GM12878 (cell line): ENCODE measurements around the gene HAGHL. TPM values are rescaled to one million over a fixed set of nuclear protein-coding genes. Genes with fewer than 3 reads are reported as not detected.

ENCODE experiments used
- BHLHE40 ChIP-seq, 2 experiments: fragments of 450-650 bp in 1 of 2; IDR thresholded peaks; 2 replicates each; pipeline ENCODE4 v1.6.1; 2011 to 2017; ENCODE audit warnings: low read depth in 2 of 2, borderline replicate concordance in 1 of 2, improper control_type of control experiment in 1 of 2, low read length in 1 of 2, mild to moderate bottlenecking in 1 of 2
- BRCA1 ChIP-seq: IDR thresholded peaks from 2 replicates; pipeline ENCODE4 v1.6.1; 2011; ENCODE audit warnings: low read depth, low read length, improper control_type of control experiment
- FOXM1 ChIP-seq: IDR thresholded peaks from 2 replicates; pipeline ENCODE4 v1.6.1; 2012; ENCODE audit warnings: low read depth, mild to moderate bottlenecking, inconsistent platforms, low read length, moderate library complexity
- GABPA ChIP-seq: IDR thresholded peaks from 2 replicates; pipeline ENCODE4 v1.6.1; 2014; ENCODE audit warnings: antibody characterized with exemption, low read depth, mild to moderate bottlenecking, inconsistent platforms
- JUND ChIP-seq: IDR thresholded peaks from 2 replicates; pipeline ENCODE4 v1.6.1; 2012; ENCODE audit warnings: low read depth, mild to moderate bottlenecking, low read length, improper control_type of control experiment, moderate library complexity
- MTA3 ChIP-seq: IDR thresholded peaks from 2 replicates; pipeline ENCODE4 v1.6.1; 2012; ENCODE audit warnings: low read length, inconsistent platforms, borderline replicate concordance
- MXI1 ChIP-seq: fragments of 150-350 bp; IDR thresholded peaks from 2 replicates; pipeline ENCODE4 v1.6.1; 2011; ENCODE audit warnings: low read depth, mild to moderate bottlenecking, inconsistent platforms, low read length, improper control_type of control experiment
- MYC ChIP-seq: IDR thresholded peaks from 2 replicates; pipeline ENCODE4 v1.6.1; 2011; ENCODE audit warnings: mild to moderate bottlenecking, low read length, moderate library complexity, inconsistent platforms; ENCODE audit not compliant: insufficient read depth, insufficient replicate concordance, insufficient read length, severe bottlenecking
- NFIC ChIP-seq: IDR thresholded peaks from 2 replicates; pipeline ENCODE4 v1.6.1; 2012; ENCODE audit warnings: low read depth, mild to moderate bottlenecking, inconsistent platforms, low read length, moderate library complexity
- NRF1 ChIP-seq: conservative IDR thresholded peaks from 2 replicates; pipeline ENCODE4 v1.6.1; 2011; ENCODE audit warnings: mild to moderate bottlenecking, low read depth, low read length, improper control_type of control experiment
- PKNOX1 ChIP-seq: fragments of 450-650 bp; IDR thresholded peaks from 2 replicates; pipeline ENCODE4 v1.6.1; 2016; ENCODE audit warnings: mild to moderate bottlenecking
- POLR2AphosphoS5 ChIP-seq: IDR thresholded peaks from 2 replicates; pipeline ENCODE4 v1.6.1; 2011; ENCODE audit warnings: mild to moderate bottlenecking, low read length, inconsistent platforms
- RAD21 ChIP-seq: IDR thresholded peaks from 2 replicates; pipeline ENCODE4 v1.6.1; 2011; ENCODE audit warnings: mild to moderate bottlenecking, low read depth, low read length, moderate library complexity; ENCODE audit not compliant: insufficient read depth
- RCOR1 ChIP-seq: conservative IDR thresholded peaks from 2 replicates; pipeline ENCODE4 v1.6.1; 2012; ENCODE audit warnings: low read depth, low read length, improper control_type of control experiment
- RUNX3 ChIP-seq: IDR thresholded peaks from 2 replicates; pipeline ENCODE4 v1.6.1; 2012; ENCODE audit warnings: low read length, inconsistent platforms
- SIX5 ChIP-seq: IDR thresholded peaks from 2 replicates; pipeline ENCODE4 v1.6.1; 2011; ENCODE audit warnings: mild to moderate bottlenecking, low read depth, low read length, moderate library complexity; ENCODE audit not compliant: severe bottlenecking
- SP1 ChIP-seq: IDR thresholded peaks from one replicate; pipeline ENCODE4 v1.6.1; 2011; ENCODE audit warnings: low read depth, low read length
- ZBED1 ChIP-seq: IDR thresholded peaks from 2 replicates; pipeline ENCODE4 v1.6.1; 2016; ENCODE audit warnings: borderline replicate concordance
- polyA plus RNA-seq, 11 experiments: library from polyadenylated mRNA; depleted of rRNA in 4 of 11; unstranded in 6 of 11; stranded (reverse) in 5 of 11; fragments of >200 nt; fragmentation: Nextera tagmentation in 4 of 11; fragmentation: Illumina TruSeq in 1 of 11; extraction: Ambion mirVana in 4 of 11; extraction: Trizol in 1 of 11; gene quantifications; 1 replicate in 1 of 11; 2 replicates in 10 of 11; pipeline versions ENCODE4 v1.2.1 to v1.2.3, GENCODE V29; 2011 to 2016; ENCODE audit warnings: inconsistent platforms in 2 of 11, missing spikeins in 2 of 11, low read depth in 1 of 11
- total RNA-seq, 4 experiments: library from RNA; depleted of rRNA in 3 of 4; stranded (reverse); fragments of >200 nt in 3 of 4; fragmentation: Illumina TruSeq in 1 of 4; extraction: Trizol in 1 of 4; gene quantifications; 2 replicates each; pipeline versions ENCODE4 v1.2.1 to v1.2.3, GENCODE V29; 2013 to 2021
- TF ChIP-seq, protein P1 (sequence below): fragments of 450-650 bp; formaldehyde crosslinking; IDR thresholded peaks from 2 replicates; pipeline ENCODE4 v1.4.0; 2020; ENCODE audit warnings: mild to moderate bottlenecking, moderate library complexity
- TF ChIP-seq, protein P2 (sequence below): IDR thresholded peaks from 2 replicates; pipeline ENCODE4 v1.6.1; 2012; ENCODE audit warnings: improper control_type of control experiment, low read depth, low read length; ENCODE audit not compliant: insufficient replicate concordance

HAGHL gene
- total and polyA plus RNA-seq, 10 of the 15 experiments (the other 5 are each of a cell fraction or from before 2014, with no cell fraction given): 0.23 to 44.6 (median 16.4) TPM

DNA sequence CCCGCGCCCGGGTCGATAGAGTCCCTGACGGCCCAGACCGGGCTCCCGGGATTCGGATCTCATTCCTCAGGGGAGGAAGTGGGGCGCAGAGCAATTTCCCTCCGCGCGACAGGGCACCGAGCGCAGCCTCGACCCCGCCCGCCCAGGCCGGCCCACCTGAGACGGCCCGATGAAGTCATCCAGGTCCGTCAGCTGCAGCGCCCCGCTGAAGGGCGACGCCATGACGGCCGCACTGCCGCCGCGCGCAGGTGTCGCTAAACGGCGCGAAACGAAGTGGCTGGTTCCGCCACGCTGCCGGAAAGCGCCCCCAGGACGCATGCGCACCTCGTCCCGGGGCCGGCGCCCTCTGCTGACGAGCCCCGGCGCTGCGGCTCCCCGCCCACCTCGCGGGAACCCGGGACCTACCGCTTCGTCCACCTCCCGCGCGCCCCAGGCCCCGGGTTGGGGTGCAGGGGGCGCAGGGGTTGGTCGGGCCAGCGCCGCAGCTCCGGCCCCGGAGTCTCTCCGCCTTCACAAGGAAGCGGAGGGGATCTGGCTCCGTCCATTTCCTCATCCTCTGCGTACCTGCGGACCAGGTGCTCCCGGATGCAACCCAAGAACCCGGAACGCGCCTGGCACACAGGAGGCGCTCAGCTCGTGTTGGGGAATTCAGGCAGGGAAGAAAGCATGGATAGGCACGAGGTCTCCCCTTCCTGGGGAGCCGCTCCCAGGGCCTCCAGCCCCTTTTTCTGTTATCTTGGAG lies 14.0 kb downstream of the HAGHL start, which contains the start of gene CIAO3 (continued):
- TF ChIP-seq BRCA1 (no peak), BHLHE40 (IDR thresholded peaks at IDR 0.05; ENCODE audit: borderline replicate concordance in 1 of 2, low read depth in 2 of 2, low read length in 1 of 2) (peak; percentile 65 to 72; a peak in 3 of 4 replicates), RCOR1 (no peak), RAD21 (0 out of 2 replicates have a peak, but pooled peaks have one; percentile 6), NRF1 (peak; percentile 82), JUND (peak; percentile 66; the same call in 1 of the 2 replicates), POLR2AphosphoS5 (peak; percentile 51; the same call in 1 of the 2 replicates), GABPA (no peak), SIX5 (peak; percentile 92), ZBED1 (no peak), MTA3 (no peak), NFIC (no peak), RUNX3 (0 out of 2 replicates have a peak, but pooled peaks have one; percentile 16), PKNOX1 (peak; percentile 66), FOXM1 (no peak), MYC (peak; percentile 49), SP1 (peak; percentile 61), MXI1 (peak; percentile 90)
- TF ChIP-seq, protein P1, sequence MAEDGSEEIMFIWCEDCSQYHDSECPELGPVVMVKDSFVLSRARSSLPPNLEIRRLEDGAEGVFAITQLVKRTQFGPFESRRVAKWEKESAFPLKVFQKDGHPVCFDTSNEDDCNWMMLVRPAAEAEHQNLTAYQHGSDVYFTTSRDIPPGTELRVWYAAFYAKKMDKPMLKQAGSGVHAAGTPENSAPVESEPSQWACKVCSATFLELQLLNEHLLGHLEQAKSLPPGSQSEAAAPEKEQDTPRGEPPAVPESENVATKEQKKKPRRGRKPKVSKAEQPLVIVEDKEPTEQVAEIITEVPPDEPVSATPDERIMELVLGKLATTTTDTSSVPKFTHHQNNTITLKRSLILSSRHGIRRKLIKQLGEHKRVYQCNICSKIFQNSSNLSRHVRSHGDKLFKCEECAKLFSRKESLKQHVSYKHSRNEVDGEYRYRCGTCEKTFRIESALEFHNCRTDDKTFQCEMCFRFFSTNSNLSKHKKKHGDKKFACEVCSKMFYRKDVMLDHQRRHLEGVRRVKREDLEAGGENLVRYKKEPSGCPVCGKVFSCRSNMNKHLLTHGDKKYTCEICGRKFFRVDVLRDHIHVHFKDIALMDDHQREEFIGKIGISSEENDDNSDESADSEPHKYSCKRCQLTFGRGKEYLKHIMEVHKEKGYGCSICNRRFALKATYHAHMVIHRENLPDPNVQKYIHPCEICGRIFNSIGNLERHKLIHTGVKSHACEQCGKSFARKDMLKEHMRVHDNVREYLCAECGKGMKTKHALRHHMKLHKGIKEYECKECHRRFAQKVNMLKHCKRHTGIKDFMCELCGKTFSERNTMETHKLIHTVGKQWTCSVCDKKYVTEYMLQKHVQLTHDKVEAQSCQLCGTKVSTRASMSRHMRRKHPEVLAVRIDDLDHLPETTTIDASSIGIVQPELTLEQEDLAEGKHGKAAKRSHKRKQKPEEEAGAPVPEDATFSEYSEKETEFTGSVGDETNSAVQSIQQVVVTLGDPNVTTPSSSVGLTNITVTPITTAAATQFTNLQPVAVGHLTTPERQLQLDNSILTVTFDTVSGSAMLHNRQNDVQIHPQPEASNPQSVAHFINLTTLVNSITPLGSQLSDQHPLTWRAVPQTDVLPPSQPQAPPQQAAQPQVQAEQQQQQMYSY (CRISPR knock-in tag): no peak
- TF ChIP-seq, protein P2, sequence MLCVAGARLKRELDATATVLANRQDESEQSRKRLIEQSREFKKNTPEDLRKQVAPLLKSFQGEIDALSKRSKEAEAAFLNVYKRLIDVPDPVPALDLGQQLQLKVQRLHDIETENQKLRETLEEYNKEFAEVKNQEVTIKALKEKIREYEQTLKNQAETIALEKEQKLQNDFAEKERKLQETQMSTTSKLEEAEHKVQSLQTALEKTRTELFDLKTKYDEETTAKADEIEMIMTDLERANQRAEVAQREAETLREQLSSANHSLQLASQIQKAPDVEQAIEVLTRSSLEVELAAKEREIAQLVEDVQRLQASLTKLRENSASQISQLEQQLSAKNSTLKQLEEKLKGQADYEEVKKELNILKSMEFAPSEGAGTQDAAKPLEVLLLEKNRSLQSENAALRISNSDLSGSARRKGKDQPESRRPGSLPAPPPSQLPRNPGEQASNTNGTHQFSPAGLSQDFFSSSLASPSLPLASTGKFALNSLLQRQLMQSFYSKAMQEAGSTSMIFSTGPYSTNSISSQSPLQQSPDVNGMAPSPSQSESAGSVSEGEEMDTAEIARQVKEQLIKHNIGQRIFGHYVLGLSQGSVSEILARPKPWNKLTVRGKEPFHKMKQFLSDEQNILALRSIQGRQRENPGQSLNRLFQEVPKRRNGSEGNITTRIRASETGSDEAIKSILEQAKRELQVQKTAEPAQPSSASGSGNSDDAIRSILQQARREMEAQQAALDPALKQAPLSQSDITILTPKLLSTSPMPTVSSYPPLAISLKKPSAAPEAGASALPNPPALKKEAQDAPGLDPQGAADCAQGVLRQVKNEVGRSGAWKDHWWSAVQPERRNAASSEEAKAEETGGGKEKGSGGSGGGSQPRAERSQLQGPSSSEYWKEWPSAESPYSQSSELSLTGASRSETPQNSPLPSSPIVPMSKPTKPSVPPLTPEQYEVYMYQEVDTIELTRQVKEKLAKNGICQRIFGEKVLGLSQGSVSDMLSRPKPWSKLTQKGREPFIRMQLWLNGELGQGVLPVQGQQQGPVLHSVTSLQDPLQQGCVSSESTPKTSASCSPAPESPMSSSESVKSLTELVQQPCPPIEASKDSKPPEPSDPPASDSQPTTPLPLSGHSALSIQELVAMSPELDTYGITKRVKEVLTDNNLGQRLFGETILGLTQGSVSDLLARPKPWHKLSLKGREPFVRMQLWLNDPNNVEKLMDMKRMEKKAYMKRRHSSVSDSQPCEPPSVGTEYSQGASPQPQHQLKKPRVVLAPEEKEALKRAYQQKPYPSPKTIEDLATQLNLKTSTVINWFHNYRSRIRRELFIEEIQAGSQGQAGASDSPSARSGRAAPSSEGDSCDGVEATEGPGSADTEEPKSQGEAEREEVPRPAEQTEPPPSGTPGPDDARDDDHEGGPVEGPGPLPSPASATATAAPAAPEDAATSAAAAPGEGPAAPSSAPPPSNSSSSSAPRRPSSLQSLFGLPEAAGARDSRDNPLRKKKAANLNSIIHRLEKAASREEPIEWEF: peak; percentile 70
